Fibroblast of skin of right quadriceps (primary cell): ENCODE results near the gene TMEM164.
"Not testable (repeated sequence)": the region's sequence is repeated elsewhere in the genome, so short reads cannot be mapped to it uniquely, and the experiment has no call there.

Experiments used
- DNase-seq: peaks from one replicate; pipeline ENCODE4 v3.0.0-alpha.2; 2013

TMEM164 gene

GRCh38 chrX:110002300-110003166 is at the start of gene TMEM164:
Gene TMEM164 (plus strand): TSS chrX:110003114. CDS start chrX:110003775, 661 bp downstream.
- DNase-seq: peak; percentile 76

- no peak for DNase-seq
Measured at GRCh38 chrX:109954333-109954732, 48.6 kb upstream of the TMEM164 start.

- no peak for DNase-seq
Measured at GRCh38 chrX:109954955-109955354, 48.0 kb upstream of the TMEM164 start.

GRCh38 chrX:109958266-109958665 is 44.6 kb upstream of the TMEM164 start:
- DNase-seq: no peak

GRCh38 chrX:109959356-109959871 is 43.5 kb upstream of the TMEM164 start:
- DNase-seq: no peak

- no peak for DNase-seq
Measured at GRCh38 chrX:109964390-109964789, 38.5 kb upstream of the TMEM164 start.

- no peak for DNase-seq
Measured at GRCh38 chrX:109966246-109966645, 36.7 kb upstream of the TMEM164 start.

GRCh38 chrX:109967156-109967555 is 35.8 kb upstream of the TMEM164 start:
- no peak for DNase-seq

GRCh38 chrX:109970841-109971240 is 32.1 kb upstream of the TMEM164 start:
- not testable (repeated sequence) for DNase-seq

GRCh38 chrX:109974906-109975655 is 27.8 kb upstream of the TMEM164 start:
- no peak for DNase-seq

- DNase-seq: not testable (repeated sequence)
Measured at GRCh38 chrX:109985210-109985609, 17.7 kb upstream of the TMEM164 start.

- DNase-seq: no peak
Measured at GRCh38 chrX:109987884-109988283, 15.0 kb upstream of the TMEM164 start.

GRCh38 chrX:109990582-109991276 is 12.2 kb upstream of the TMEM164 start:
- no peak for DNase-seq

- no peak for DNase-seq
Measured at GRCh38 chrX:109992203-109992602, 10.7 kb upstream of the TMEM164 start.

- DNase-seq: no peak
Measured at GRCh38 chrX:109995155-109995554, 7.8 kb upstream of the TMEM164 start.

- no peak for DNase-seq
Measured at GRCh38 chrX:109997786-109998452, 5.0 kb upstream of the TMEM164 start.

GRCh38 chrX:110000000-110000399 is 2.9 kb upstream of the TMEM164 start:
- no peak for DNase-seq

GRCh38 chrX:110000847-110001713 is 1.8 kb upstream of the TMEM164 start:
- no peak for DNase-seq

GRCh38 chrX:110001740-110002299 is 1.1 kb upstream of the TMEM164 start:
- DNase-seq: no peak

- DNase-seq: peak; percentile 5
Measured at GRCh38 chrX:110003167-110004156, 548 bp downstream of the TMEM164 start.
